Liver (tissue), 9 donors: ENCODE data around the gene TSPAN12. TPM values are rescaled to one million over a fixed set of nuclear protein-coding genes. Genes with fewer than 3 reads are reported as not detected.

Experiments
- DNase-seq: peaks from one replicate; pipeline ENCODE4 v3.0.0-alpha.2; 2017; ENCODE audit warnings: low spot score
- H3K27ac ChIP-seq, 2 donors: one replicate each; pipeline ENCODE4 v1.7.0; 2013; ENCODE audit warnings: inconsistent platforms in 2 of 2, low read length in 2 of 2, control low read depth in 1 of 2, low read depth in 1 of 2, mild to moderate bottlenecking in 1 of 2
- H3K27me3 ChIP-seq, 4 donors: one replicate each; pipeline versions ENCODE4 v1.6.1 to v1.7.0; 2013; ENCODE audit warnings: low read length in 3 of 4, inconsistent platforms in 1 of 4, mild to moderate bottlenecking in 1 of 4, moderate library complexity in 1 of 4; ENCODE audit not compliant: control insufficient read depth in 4 of 4, insufficient read depth in 4 of 4
- H3K36me3 ChIP-seq, 4 donors: one replicate each; pipeline versions ENCODE4 v1.6.1 to v1.7.0; 2013; ENCODE audit warnings: low read length in 3 of 4, mild to moderate bottlenecking in 3 of 4, low read depth in 1 of 4, moderate library complexity in 1 of 4; ENCODE audit not compliant: control insufficient read depth in 4 of 4, insufficient read depth in 3 of 4
- H3K4me1 ChIP-seq, 4 donors: one replicate each; pipeline versions ENCODE4 v1.6.1 to v1.7.0; 2013; ENCODE audit warnings: low read length in 3 of 4, mild to moderate bottlenecking in 3 of 4, moderate library complexity in 1 of 4; ENCODE audit not compliant: control insufficient read depth in 4 of 4, insufficient read depth in 4 of 4
- H3K4me3 ChIP-seq, 3 donors: one replicate each; pipeline versions ENCODE4 v1.6.1 to v1.7.0; 2013; ENCODE audit warnings: low read length in 3 of 3, control low read depth in 1 of 3, low read depth in 1 of 3, mild to moderate bottlenecking in 1 of 3
- H3K9ac ChIP-seq, 2 donors: one replicate each; pipeline ENCODE4 v1.7.0; 2013; ENCODE audit warnings: low read length in 2 of 2, mild to moderate bottlenecking in 2 of 2, moderate library complexity in 2 of 2, control low read depth in 1 of 2, low read depth in 1 of 2
- H3K9me3 ChIP-seq, 4 donors: one replicate each; pipeline versions ENCODE4 v1.6.1 to v1.7.0; 2013; ENCODE audit warnings: low read length in 3 of 4; ENCODE audit not compliant: control insufficient read depth in 4 of 4
- ATF3 ChIP-seq: IDR thresholded peaks from 2 replicates; pipeline ENCODE4 v1.6.1; 2016; ENCODE audit warnings: antibody characterized with exemption
- CTCF ChIP-seq: fragments of 150-350 bp; IDR thresholded peaks from 2 replicates; pipeline ENCODE4 v1.5.1; 2017; ENCODE audit warnings: improper control_type of control experiment, low read depth, low read length; ENCODE audit not compliant: missing input control
- EGR1 ChIP-seq, 2 donors: IDR thresholded peaks; 2 replicates each; pipeline ENCODE4 v1.6.1; 2016 to 2018; ENCODE audit warnings: antibody characterized with exemption in 2 of 2, low read depth in 2 of 2
- FOXA1 ChIP-seq: IDR thresholded peaks from 2 replicates; pipeline ENCODE4 v1.6.1; 2016; ENCODE audit warnings: antibody characterized with exemption
- FOXA2 ChIP-seq: IDR thresholded peaks from 2 replicates; pipeline ENCODE4 v1.6.1; 2016; ENCODE audit warnings: antibody characterized with exemption
- GABPA ChIP-seq, 2 donors: IDR thresholded peaks in 1 of 2; conservative IDR thresholded peaks in 1 of 2; 2 replicates each; pipeline ENCODE4 v1.6.1; 2016; ENCODE audit warnings: antibody characterized with exemption in 2 of 2, mild to moderate bottlenecking in 1 of 2, moderate library complexity in 1 of 2
- HNF4A ChIP-seq, 2 donors: conservative IDR thresholded peaks; 2 replicates each; pipeline ENCODE4 v1.6.1; 2016; ENCODE audit warnings: antibody characterized with exemption in 2 of 2, mild to moderate bottlenecking in 2 of 2
- HNF4G ChIP-seq: IDR thresholded peaks from 2 replicates; pipeline ENCODE4 v1.6.1; 2016; ENCODE audit warnings: antibody characterized with exemption
- JUND ChIP-seq, 2 donors: IDR thresholded peaks; 2 replicates each; pipeline ENCODE4 v1.6.1; 2016; ENCODE audit warnings: antibody characterized with exemption in 2 of 2
- NR2F2 ChIP-seq: IDR thresholded peaks from 2 replicates; pipeline ENCODE4 v1.6.1; 2016; ENCODE audit warnings: antibody characterized with exemption
- RAD21 ChIP-seq, 2 donors: IDR thresholded peaks; 2 replicates each; pipeline ENCODE4 v1.6.1; 2016; ENCODE audit warnings: antibody characterized with exemption in 2 of 2, mild to moderate bottlenecking in 2 of 2
- REST ChIP-seq: IDR thresholded peaks from 2 replicates; pipeline ENCODE4 v1.6.1; 2016; ENCODE audit warnings: antibody characterized with exemption, mild to moderate bottlenecking
- RXRA ChIP-seq, 2 donors: IDR thresholded peaks; 2 replicates each; pipeline ENCODE4 v1.6.1; 2017 to 2018; ENCODE audit warnings: antibody characterized with exemption in 2 of 2, mild to moderate bottlenecking in 1 of 2
- SP1 ChIP-seq: IDR thresholded peaks from 2 replicates; pipeline ENCODE4 v1.6.1; 2018; ENCODE audit warnings: antibody characterized with exemption, mild to moderate bottlenecking
- TAF1 ChIP-seq: conservative IDR thresholded peaks from 2 replicates; pipeline ENCODE4 v1.6.1; 2016; ENCODE audit warnings: antibody characterized with exemption, mild to moderate bottlenecking
- YY1 ChIP-seq: IDR thresholded peaks from 2 replicates; pipeline ENCODE4 v1.6.1; 2016; ENCODE audit warnings: antibody characterized with exemption, mild to moderate bottlenecking
- ZBTB33 ChIP-seq: IDR thresholded peaks from 2 replicates; pipeline ENCODE4 v1.6.1; 2016; ENCODE audit warnings: antibody characterized with exemption
- WGBS: extraction: QIAGEN DNeasy Blood & Tissue Kit; methylation state at CpG from one replicate; pipeline ENCODE4 v1.1.7; 2013; 5-methylcytosine and 5-hydroxymethylcytosine counted together
- polyA plus RNA-seq, 2 donors: library from polyadenylated mRNA; stranded (reverse) in 1 of 2; unstranded in 1 of 2; fragments of 200-250 nt in 1 of 2; fragments of >200 nt in 1 of 2; fragmentation: Nextera tagmentation in 1 of 2; extraction: Ambion mirVana in 1 of 2; gene quantifications; one replicate each; pipeline versions ENCODE4 v1.2.1 to v1.2.3, GENCODE V29; 2013 to 2015
- total RNA-seq, 2 donors: library from RNA; depleted of rRNA; stranded (reverse); fragments of >200 nt; gene quantifications; one replicate each; pipeline ENCODE4 v1.2.3, GENCODE V29; 2014
- TF ChIP-seq, protein P1 (sequence below): IDR thresholded peaks from 2 replicates; pipeline ENCODE4 v1.6.1; 2016; ENCODE audit warnings: antibody characterized with exemption
- donor health status: healthy.
- donor health status: healthy.
- donor health status: healthy.
- donor health status: healthy.
- donor health status: healthy.

Gene TSPAN12
- total and polyA plus RNA-seq, 4 donors = 10.6 to 21.5 (median 14.9) TPM

DNA sequence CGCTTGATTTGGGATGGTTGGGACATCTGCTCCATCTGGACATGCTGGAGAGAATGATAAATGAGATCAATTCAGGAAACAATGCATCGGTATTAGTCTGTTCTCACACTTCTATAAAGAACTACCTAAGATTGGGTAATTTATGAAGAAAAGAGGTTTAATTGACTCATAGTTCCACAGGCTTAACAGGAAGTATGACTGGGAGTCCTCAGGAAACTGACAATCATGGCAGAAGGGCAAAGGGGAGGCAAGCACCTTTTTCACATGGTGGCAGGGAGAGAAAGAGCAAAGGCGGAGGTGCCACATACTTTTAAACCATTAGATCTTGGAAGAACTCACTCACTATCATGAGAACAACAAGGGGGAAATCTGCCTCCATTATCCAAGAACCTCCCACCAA lies 16.8 kb upstream of the TSPAN12 start:
- H3K4me1 ChIP-seq = no peaks in the 10 kb centered on the region
- H3K27ac ChIP-seq = no peak overlapping the region
- H3K36me3 ChIP-seq = no peaks in the 10 kb centered on the region
- TF ChIP-seq FOXA1 (no peak), TAF1 (no peak), FOXA2 (no peak), ZBTB33 (no peak), GABPA (IDR thresholded peaks at IDR 0.05 in 1 of 2, conservative IDR thresholded peaks at IDR 0.05 in 1 of 2) (no peak), HNF4G (no peak), HNF4A (conservative IDR thresholded peaks at IDR 0.05) (no peak), NR2F2 (no peak), RAD21 (IDR thresholded peaks at IDR 0.05) (no peak), YY1 (no peak), RXRA (IDR thresholded peaks at IDR 0.05) (no peak), EGR1 (IDR thresholded peaks at IDR 0.05; ENCODE audit: low read depth in 2 of 2) (no peak)
- H3K27me3 ChIP-seq = no peaks in the 10 kb centered on the region
- WGBS = 90% methylated on average over 3 of the region's 3 CpGs
- H3K9me3 ChIP-seq = no peaks in the 10 kb centered on the region
- no peak for DNase-seq
- H3K9ac ChIP-seq = no peak overlapping the region
- no peak overlapping the region for H3K4me3 ChIP-seq

DNA sequence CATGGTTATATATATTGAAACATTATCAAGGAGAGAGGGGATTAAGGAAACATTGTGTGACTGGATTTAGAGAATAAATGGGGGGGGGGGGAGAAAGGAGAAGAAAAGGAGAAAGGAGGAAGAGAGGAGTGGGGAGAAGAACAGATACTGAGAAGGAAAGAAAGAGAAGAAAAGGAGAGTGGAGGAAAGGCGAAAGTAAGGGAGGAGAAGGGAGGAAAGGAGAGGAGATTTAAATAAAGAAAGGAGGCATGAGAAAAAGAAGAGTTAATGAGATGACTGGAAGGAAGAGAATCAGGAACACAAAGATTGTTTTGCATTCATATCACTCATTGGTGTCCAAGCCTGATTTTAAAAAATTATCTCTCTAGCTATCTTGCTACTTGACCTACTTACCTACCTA lies 16.1 kb upstream of the TSPAN12 start:
- Histone ChIP-seq H3K4me1 (no peaks in the 10 kb centered on the region), H3K4me3 (no peak overlapping the region), H3K9me3 (no peaks in the 10 kb centered on the region), H3K27ac (no peak overlapping the region), H3K36me3 (no peaks in the 10 kb centered on the region), H3K27me3 (no peaks in the 10 kb centered on the region), H3K9ac (no peak overlapping the region)
- no peak for DNase-seq
- TF ChIP-seq, protein P1, sequence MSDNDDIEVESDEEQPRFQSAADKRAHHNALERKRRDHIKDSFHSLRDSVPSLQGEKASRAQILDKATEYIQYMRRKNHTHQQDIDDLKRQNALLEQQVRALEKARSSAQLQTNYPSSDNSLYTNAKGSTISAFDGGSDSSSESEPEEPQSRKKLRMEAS = no peak
- TF ChIP-seq FOXA2 = no peak
- TF ChIP-seq TAF1 = no peak
- TF ChIP-seq JUND (IDR thresholded peaks at IDR 0.05) = no peak
- no peak for TF ChIP-seq ATF3
- no peak for TF ChIP-seq GABPA (IDR thresholded peaks at IDR 0.05 in 1 of 2, conservative IDR thresholded peaks at IDR 0.05 in 1 of 2)
- no peak for TF ChIP-seq FOXA1
- TF ChIP-seq CTCF = no peak
- TF ChIP-seq SP1 = no peak
- no peak for TF ChIP-seq EGR1 (IDR thresholded peaks at IDR 0.05; ENCODE audit: low read depth in 2 of 2)
- no peak for TF ChIP-seq YY1
- no peak for TF ChIP-seq HNF4A (conservative IDR thresholded peaks at IDR 0.05)
- no peak for TF ChIP-seq RXRA (IDR thresholded peaks at IDR 0.05)
- no peak for TF ChIP-seq REST
- TF ChIP-seq NR2F2 = no peak
- no peak for TF ChIP-seq RAD21 (IDR thresholded peaks at IDR 0.05)
- TF ChIP-seq HNF4G = no peak
- TF ChIP-seq ZBTB33 = no peak
- 83% methylated on average over 1 of the region's 1 CpG for WGBS
